MCF 10A (cell line): Measurements from ENCODE around the gene PIEZO1. TPM values are rescaled to one million over a fixed set of nuclear protein-coding genes. Genes with fewer than 3 reads are reported as not detected.

Experiments used
- BruUV-seq: library from RNA; stranded (reverse); fragments of 400-500 nt; replicated peaks from 2 replicates; lab custom pipeline; 2021; lab: Mats Ljungman, UMichigan
- CTCF ChIA-PET: fragments of 300-600 bp; sonication (Branson Sonifier 250); formaldehyde crosslinking; extraction: SDS; loops from one replicate; lab custom pipeline; 2021; ENCODE audit warnings: antibody characterized with exemption, inconsistent platforms; lab: Yijun Ruan, JAX
- POLR2A ChIA-PET: fragments of 300-600, 350-650 bp; sonication (Branson Sonifier 250); formaldehyde crosslinking; extraction: SDS; loops from one replicate; lab custom pipeline; 2020; ENCODE audit warnings: antibody characterized with exemption, inconsistent platforms; lab: Yijun Ruan, JAX
- DNase-seq: peaks from one replicate; pipeline ENCODE4 v3.0.0-alpha.2; 2018; ENCODE audit not compliant: unreplicated experiment
- H3K27ac Mint-ChIP-seq: one replicate; pipeline ENCODE4 v1.8.0; 2022; ENCODE audit warnings: mild to moderate bottlenecking, low read depth, mixed read lengths; ENCODE audit not compliant: unreplicated experiment
- H3K27me3 Mint-ChIP-seq: one replicate; pipeline ENCODE4 v1.8.0; 2022; ENCODE audit warnings: mixed read lengths; ENCODE audit not compliant: insufficient read depth, unreplicated experiment
- H3K36me3 Mint-ChIP-seq: one replicate; pipeline ENCODE4 v1.8.0; 2022; ENCODE audit warnings: mild to moderate bottlenecking, moderate library complexity, mixed read lengths; ENCODE audit not compliant: insufficient read depth, unreplicated experiment
- H3K4me1 Mint-ChIP-seq: one replicate; pipeline ENCODE4 v1.8.0; 2022; ENCODE audit warnings: mixed read lengths; ENCODE audit not compliant: insufficient read depth, unreplicated experiment
- H3K4me3 Mint-ChIP-seq: one replicate; pipeline ENCODE4 v1.8.0; 2022; ENCODE audit warnings: mild to moderate bottlenecking, moderate library complexity, mixed read lengths; ENCODE audit not compliant: unreplicated experiment
- H3K9me3 Mint-ChIP-seq: one replicate; pipeline ENCODE4 v1.8.0; 2022; ENCODE audit warnings: mixed read lengths; ENCODE audit not compliant: unreplicated experiment
- intact Hi-C: fragments of 100-400 bp; cut with micrococcal nuclease; formaldehyde crosslinking; loops from 2 replicates; pipeline ENCODE4 v1.14.1; 2022
- total RNA-seq: library from RNA; stranded (reverse); gene quantifications from 2 replicates; pipeline ENCODE4 v1.2.3, GENCODE V29; 2022
- TF ChIP-seq, protein P1 (sequence below): fragments of 200-600 bp; IDR thresholded peaks from one replicate; pipeline ENCODE4 v1.8.0; 2022; ENCODE audit warnings: antibody characterized with exemption, mild to moderate bottlenecking; ENCODE audit not compliant: unreplicated experiment

Gene PIEZO1
- total RNA-seq, 1 experiment from 2014 or later, result 193 TPM

- DNase-seq, result no peak
- TF ChIP-seq, protein P1, sequence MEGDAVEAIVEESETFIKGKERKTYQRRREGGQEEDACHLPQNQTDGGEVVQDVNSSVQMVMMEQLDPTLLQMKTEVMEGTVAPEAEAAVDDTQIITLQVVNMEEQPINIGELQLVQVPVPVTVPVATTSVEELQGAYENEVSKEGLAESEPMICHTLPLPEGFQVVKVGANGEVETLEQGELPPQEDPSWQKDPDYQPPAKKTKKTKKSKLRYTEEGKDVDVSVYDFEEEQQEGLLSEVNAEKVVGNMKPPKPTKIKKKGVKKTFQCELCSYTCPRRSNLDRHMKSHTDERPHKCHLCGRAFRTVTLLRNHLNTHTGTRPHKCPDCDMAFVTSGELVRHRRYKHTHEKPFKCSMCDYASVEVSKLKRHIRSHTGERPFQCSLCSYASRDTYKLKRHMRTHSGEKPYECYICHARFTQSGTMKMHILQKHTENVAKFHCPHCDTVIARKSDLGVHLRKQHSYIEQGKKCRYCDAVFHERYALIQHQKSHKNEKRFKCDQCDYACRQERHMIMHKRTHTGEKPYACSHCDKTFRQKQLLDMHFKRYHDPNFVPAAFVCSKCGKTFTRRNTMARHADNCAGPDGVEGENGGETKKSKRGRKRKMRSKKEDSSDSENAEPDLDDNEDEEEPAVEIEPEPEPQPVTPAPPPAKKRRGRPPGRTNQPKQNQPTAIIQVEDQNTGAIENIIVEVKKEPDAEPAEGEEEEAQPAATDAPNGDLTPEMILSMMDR, result no peak
- Mint-ChIP-seq H3K4me3 (no peak overlapping the region), H3K27ac (no peak overlapping the region), H3K4me1 (no peaks in the 10 kb centered on the region), H3K9me3 (no peaks in the 10 kb centered on the region), H3K36me3 (peaks cover 78% of the 10 kb centered on the region), H3K27me3 (no peaks in the 10 kb centered on the region)
- no TSS peak for BruUV-seq
- CTCF ChIA-PET, result interaction anchor here (0.6 to 4.7 kb wide), 4 partner anchors 16 to 791 kb away, joined by 3 to 32 read pairs (median 5); no protein-coding TSS in a partner anchor
- POLR2A ChIA-PET, result no interaction called here
- intact Hi-C loops, result no loop called here
Observed at GRCh38 chr16:88720396-88720970, 64.5 kb downstream of the PIEZO1 start.

DNA sequence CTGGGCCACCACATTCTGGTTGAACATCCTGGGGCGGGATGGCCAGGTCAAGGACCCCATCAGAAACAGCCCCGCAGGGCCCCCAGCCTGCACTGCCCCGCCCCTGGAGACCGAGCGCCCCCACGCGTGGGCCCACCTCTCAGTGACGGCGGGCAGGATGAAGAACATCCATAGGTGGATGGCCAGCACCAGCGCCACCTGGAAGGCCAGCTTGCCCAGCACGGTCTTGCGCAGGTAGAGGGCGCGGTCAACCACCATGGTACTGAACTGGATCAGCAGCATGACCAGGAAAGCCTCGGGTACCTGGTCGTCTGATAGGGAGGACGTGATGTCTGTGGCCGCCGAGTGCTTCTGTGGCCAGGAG is 65.1 kb downstream of the PIEZO1 start:
- intact Hi-C loops, result no loop called here
- DNase-seq, result no peak
- no peaks in the 10 kb centered on the region for H3K27me3 Mint-ChIP-seq
- H3K4me3 Mint-ChIP-seq, result no peak overlapping the region
- CTCF ChIA-PET, result interaction anchor here (0.9 kb wide), 1 partner anchor 24 kb away, joined by 4 read pairs; no protein-coding TSS in a partner anchor
- TF ChIP-seq, protein P1, result no peak
- POLR2A ChIA-PET, result no interaction called here
- peaks cover 78% of the 10 kb centered on the region for H3K36me3 Mint-ChIP-seq
- no TSS peak for BruUV-seq
- no peaks in the 10 kb centered on the region for H3K9me3 Mint-ChIP-seq
- no peaks in the 10 kb centered on the region for H3K4me1 Mint-ChIP-seq
- H3K27ac Mint-ChIP-seq, result peak overlapping the region; percentile 42

DNA sequence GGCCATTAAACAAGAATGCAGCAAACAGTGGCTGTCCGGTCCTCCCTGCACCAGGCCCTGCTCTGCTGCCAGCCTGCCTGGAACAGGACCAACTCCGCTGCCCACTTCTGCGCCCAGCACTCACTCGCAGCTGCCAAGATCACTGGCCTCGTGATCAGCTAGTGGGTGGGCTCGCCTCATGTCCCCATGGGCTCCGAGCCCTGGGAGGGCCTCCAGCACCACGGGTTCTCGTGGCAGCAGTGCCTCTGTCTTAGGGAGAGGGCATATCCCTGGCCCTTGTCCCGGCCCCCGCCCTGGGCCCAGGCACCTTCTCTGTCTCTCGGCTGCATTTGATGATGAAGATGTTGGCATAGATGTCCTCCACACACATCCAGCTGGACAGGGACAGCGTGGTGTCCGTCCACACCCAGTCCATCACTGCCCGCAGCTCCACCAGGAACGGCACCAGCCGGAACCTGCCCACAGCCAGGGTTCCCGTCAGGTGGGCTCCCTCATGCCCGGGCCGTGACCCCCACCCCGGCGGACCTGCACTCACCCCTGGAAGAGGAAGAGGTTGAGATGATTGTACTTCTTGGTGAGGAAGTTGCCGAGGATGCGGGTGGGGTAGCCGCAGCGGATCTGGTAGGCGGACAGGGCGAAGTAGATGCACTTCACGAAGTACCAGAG is 65.6 kb downstream of the PIEZO1 start:
- Mint-ChIP-seq H3K9me3 (no peaks in the 10 kb centered on the region), H3K27me3 (no peaks in the 10 kb centered on the region), H3K4me3 (no peak overlapping the region), H3K27ac (peak overlapping the region; percentile 42), H3K4me1 (no peaks in the 10 kb centered on the region), H3K36me3 (peaks cover 75% of the 10 kb centered on the region)
- no TSS peak for BruUV-seq
- TF ChIP-seq, protein P1, result no peak
- DNase-seq, result no peak
- ChIA-PET CTCF (interaction anchor here (0.6 to 1.3 kb wide), 3 partner anchors 17 to 46 kb away, joined by 4 read pairs; no protein-coding TSS in a partner anchor), POLR2A (interaction anchor here (0.6 kb wide), 1 partner anchor 62 kb away, joined by 3 read pairs; no protein-coding TSS in a partner anchor)
- intact Hi-C loops, result no loop called here

- ChIA-PET CTCF (interaction anchor here (1.3 kb wide), 1 partner anchor 19 kb away, joined by 4 read pairs; no protein-coding TSS in a partner anchor), POLR2A (no interaction called here)
- DNase-seq, result no peak
- Mint-ChIP-seq H3K27me3 (no peaks in the 10 kb centered on the region), H3K36me3 (peaks cover 63% of the 10 kb centered on the region), H3K4me1 (no peaks in the 10 kb centered on the region), H3K27ac (no peak overlapping the region), H3K9me3 (no peaks in the 10 kb centered on the region), H3K4me3 (no peak overlapping the region)
- TF ChIP-seq, protein P1, result no peak
- intact Hi-C loops, result no loop called here
- no TSS peak for BruUV-seq
Observed at GRCh38 chr16:88718178-88718577, 66.8 kb downstream of the PIEZO1 start.
